Muscle layer of duodenum (tissue), 2 donors: Measurements from ENCODE around the gene ENDOG.
"Not testable (repeated sequence)": the region's sequence is repeated elsewhere in the genome, so short reads cannot be mapped to it uniquely, and the experiment has no call there.

Experiments
- H3K27ac ChIP-seq: one replicate; pipeline ENCODE4 v1.7.0; 2013; ENCODE audit warnings: mild to moderate bottlenecking, low read length
- H3K27me3 ChIP-seq: one replicate; pipeline ENCODE4 v1.7.0; 2013; ENCODE audit warnings: low read depth, mild to moderate bottlenecking, control low read depth, low read length
- H3K36me3 ChIP-seq, 2 donors: one replicate each; pipeline ENCODE4 v1.7.0; 2013; ENCODE audit warnings: low read length in 2 of 2, control low read depth in 1 of 2, mild to moderate bottlenecking in 1 of 2; ENCODE audit not compliant: insufficient read depth in 2 of 2, control insufficient read depth in 1 of 2
- H3K4me1 ChIP-seq, 2 donors: one replicate each; pipeline ENCODE4 v1.7.0; 2013; ENCODE audit warnings: low read length in 2 of 2, mild to moderate bottlenecking in 2 of 2, control low read depth in 1 of 2, moderate library complexity in 1 of 2; ENCODE audit not compliant: insufficient read depth in 2 of 2, control insufficient read depth in 1 of 2
- H3K4me3 ChIP-seq, 2 donors: one replicate each; pipeline ENCODE4 v1.7.0; 2013; ENCODE audit warnings: low read length in 2 of 2, low read depth in 1 of 2, mild to moderate bottlenecking in 1 of 2
- H3K9me3 ChIP-seq, 2 donors: one replicate each; pipeline ENCODE4 v1.7.0; 2013; ENCODE audit warnings: low read length in 2 of 2, control low read depth in 1 of 2, mild to moderate bottlenecking in 1 of 2; ENCODE audit not compliant: control insufficient read depth in 1 of 2
- donor health status: healthy.

The ENDOG gene

GRCh38 chr9:128785427-128785826 lies 32.9 kb upstream of the ENDOG start:
- H3K9me3 ChIP-seq = no peaks in the 10 kb centered on the region
- H3K4me3 ChIP-seq = no peak overlapping the region
- no peaks in the 10 kb centered on the region for H3K27me3 ChIP-seq
- H3K36me3 ChIP-seq = peaks cover 4 to 5% of the 10 kb centered on the region in 2 donors
- H3K4me1 ChIP-seq = peaks cover 8 to 24% of the 10 kb centered on the region in 2 donors
- H3K27ac ChIP-seq = no peak overlapping the region

GRCh38 chr9:128786681-128787601 lies 31.4 kb upstream of the ENDOG start, which contains the start of gene TBC1D13:
TBC1D13 (plus strand) TSS chr9:128787253; CDS start chr9:128787354, 101 bp downstream.
- no peaks in the 10 kb centered on the region for H3K9me3 ChIP-seq
- H3K4me3 ChIP-seq = peak within 1 kb of the TSS; percentile 73 to 98
- peaks cover 8 to 24% of the 10 kb centered on the region in 2 donors for H3K4me1 ChIP-seq
- peak within 1 kb of the TSS; percentile 56 for H3K27ac ChIP-seq
- H3K36me3 ChIP-seq = peaks cover 17 to 19% of the 10 kb centered on the region in 2 donors
- H3K27me3 ChIP-seq = no peaks in the 10 kb centered on the region

GRCh38 chr9:128787659-128788058 lies 30.6 kb upstream of the ENDOG start:
- Histone ChIP-seq H3K27ac (peak overlapping the region; percentile 1), H3K27me3 (no peaks in the 10 kb centered on the region), H3K36me3 (peaks cover 25 to 27% of the 10 kb centered on the region in 2 donors), H3K9me3 (no peaks in the 10 kb centered on the region), H3K4me1 (peaks cover 8 to 24% of the 10 kb centered on the region in 2 donors), H3K4me3 (peak overlapping the region; percentile 60 to 98)

- Histone ChIP-seq H3K4me3 (peak overlapping the region; percentile 60 to 98), H3K36me3 (peaks cover 33 to 34% of the 10 kb centered on the region in 2 donors), H3K9me3 (no peaks in the 10 kb centered on the region), H3K27me3 (no peaks in the 10 kb centered on the region), H3K27ac (no peak overlapping the region), H3K4me1 (peaks cover 8 to 24% of the 10 kb centered on the region in 2 donors)
These were observed 29.9 kb upstream of the ENDOG start for GRCh38 chr9:128788445-128788844.

- peaks cover 39 to 49% of the 10 kb centered on the region in 2 donors for H3K36me3 ChIP-seq
- no peak overlapping the region for H3K4me3 ChIP-seq
- H3K27ac ChIP-seq = no peak overlapping the region
- no peaks in the 10 kb centered on the region for H3K9me3 ChIP-seq
- peaks cover 8 to 20% of the 10 kb centered on the region in 2 donors for H3K4me1 ChIP-seq
- no peaks in the 10 kb centered on the region for H3K27me3 ChIP-seq
These were observed 27.8 kb upstream of the ENDOG start for GRCh38 chr9:128790536-128790935.

GRCh38 chr9:128792134-128792533 lies 26.2 kb upstream of the ENDOG start:
- Histone ChIP-seq H3K27ac (no peak overlapping the region), H3K4me3 (no peak overlapping the region), H3K9me3 (no peaks in the 10 kb centered on the region), H3K4me1 (peaks cover 8 to 15% of the 10 kb centered on the region in 2 donors), H3K36me3 (peaks cover 44 to 56% of the 10 kb centered on the region in 2 donors), H3K27me3 (no peaks in the 10 kb centered on the region)

- Histone ChIP-seq H3K36me3 (peaks cover 46 to 66% of the 10 kb centered on the region in 2 donors), H3K27ac (no peak overlapping the region), H3K4me1 (peaks cover 5 to 8% of the 10 kb centered on the region in 2 donors), H3K27me3 (no peaks in the 10 kb centered on the region), H3K4me3 (no peak overlapping the region), H3K9me3 (no peaks in the 10 kb centered on the region)
These were observed 25.2 kb upstream of the ENDOG start for GRCh38 chr9:128792978-128793686.

- H3K9me3 ChIP-seq = not testable (repeated sequence)
These were observed 23.3 kb upstream of the ENDOG start for GRCh38 chr9:128794961-128795360.

GRCh38 chr9:128798896-128799295 lies 19.4 kb upstream of the ENDOG start:
- Histone ChIP-seq H3K27ac (no peak overlapping the region), H3K4me3 (no peak overlapping the region), H3K27me3 (no peaks in the 10 kb centered on the region), H3K4me1 (no peaks in the 10 kb centered on the region), H3K36me3 (peaks cover 40 to 78% of the 10 kb centered on the region in 2 donors), H3K9me3 (no peaks in the 10 kb centered on the region)

More at GRCh38 chr9:128794961-128795360, 23.3 kb upstream of the ENDOG start:
- H3K36me3 ChIP-seq = peaks cover 55 to 79% of the 10 kb centered on the region in 2 donors
- not testable (repeated sequence) for H3K27me3 ChIP-seq, H3K27ac ChIP-seq, H3K4me3 ChIP-seq, H3K4me1 ChIP-seq

- no peak overlapping the region for H3K4me3 ChIP-seq
These were observed 18.2 kb upstream of the ENDOG start for GRCh38 chr9:128800061-128800460.

GRCh38 chr9:128802482-128802881 lies 15.8 kb upstream of the ENDOG start:
- H3K4me1 ChIP-seq = no peaks in the 10 kb centered on the region
- no peaks in the 10 kb centered on the region for H3K27me3 ChIP-seq
- H3K4me3 ChIP-seq = no peak overlapping the region
- H3K27ac ChIP-seq = no peak overlapping the region
- H3K36me3 ChIP-seq = peaks cover 43 to 88% of the 10 kb centered on the region in 2 donors
- no peaks in the 10 kb centered on the region for H3K9me3 ChIP-seq

More at GRCh38 chr9:128800061-128800460, 18.2 kb upstream of the ENDOG start:
- no peaks in the 10 kb centered on the region for H3K9me3 ChIP-seq
- no peaks in the 10 kb centered on the region for H3K4me1 ChIP-seq
- H3K27ac ChIP-seq = no peak overlapping the region
- H3K27me3 ChIP-seq = no peaks in the 10 kb centered on the region
- H3K36me3 ChIP-seq = peaks cover 37 to 76% of the 10 kb centered on the region in 2 donors
